AG08396 (cell line): ENCODE measurements around the gene PACC1.
"Not testable (repeated sequence)": the region's sequence is repeated elsewhere in the genome, so short reads cannot be mapped to it uniquely, and the experiment has no call there.

Source experiments
- DNase-seq: peaks from one replicate; pipeline ENCODE4 v3.0.0; 2012; ENCODE audit warnings: low spot score, mixed read lengths

PACC1 gene

GRCh38 chr1:212326541-212326940 is 88.1 kb downstream of the PACC1 start:
- DNase-seq: no peak

GRCh38 chr1:212323066-212323465 is 91.6 kb downstream of the PACC1 start:
- DNase-seq: no peak

GRCh38 chr1:212321031-212321430 is 93.7 kb downstream of the PACC1 start:
- not testable (repeated sequence) for DNase-seq

- DNase-seq: no peak
Observed at GRCh38 chr1:212317916-212318315, 96.8 kb downstream of the PACC1 start.

GRCh38 chr1:212315907-212316306 is 98.8 kb downstream of the PACC1 start:
- no peak for DNase-seq

GRCh38 chr1:212315184-212315583 is 99.5 kb downstream of the PACC1 start:
- no peak for DNase-seq
